CD14-positive monocyte (primary cell): ENCODE measurements around the gene ZNF827. TPM values are rescaled to one million over a fixed set of nuclear protein-coding genes. Genes with fewer than 3 reads are reported as not detected.
A peak's percentile ranks its signal among the peaks of the same experiment; 100 is the strongest.

Source experiments
- DNase-seq, 3 donors: peaks; one replicate each; pipeline ENCODE4 v3.0.0-alpha.2; 2011 to 2022
- H2AFZ ChIP-seq: 2 replicates; pipeline ENCODE4 v1.6.0; 2012; ENCODE audit warnings: mild to moderate bottlenecking, low read depth, low read length, inconsistent platforms; ENCODE audit not compliant: insufficient read depth, poor library complexity, severe bottlenecking
- H3K27ac ChIP-seq, 2 donors: 1 replicate in 1 of 2; 2 replicates in 1 of 2; pipeline ENCODE4 v1.5.1; 2012 to 2013; ENCODE audit warnings: low read length in 2 of 2, control low read depth in 1 of 2, inconsistent platforms in 1 of 2, low read depth in 1 of 2, mild to moderate bottlenecking in 1 of 2
- H3K27me3 ChIP-seq, 2 donors: one replicate each; pipeline versions ENCODE4 v1.6.0 to v1.6.1; 2011 to 2013; ENCODE audit warnings: low read length in 2 of 2; ENCODE audit not compliant: control insufficient read depth in 2 of 2, insufficient read depth in 2 of 2
- H3K36me3 ChIP-seq, 2 donors: replicated peaks in 1 of 2; 1 replicate in 1 of 2; 2 replicates in 1 of 2; pipeline versions ENCODE4 v1.5.1 to v1.6.1; 2012 to 2013; ENCODE audit warnings: low read length in 2 of 2, control low read depth in 1 of 2, inconsistent platforms in 1 of 2, mild to moderate bottlenecking in 1 of 2; ENCODE audit not compliant: insufficient read depth in 2 of 2, control insufficient read depth in 1 of 2
- H3K4me1 ChIP-seq, 2 donors: 1 replicate in 1 of 2; 2 replicates in 1 of 2; pipeline versions ENCODE4 v1.5.1 to v1.6.1; 2012 to 2013; ENCODE audit warnings: low read length in 2 of 2, control low read depth in 1 of 2, inconsistent platforms in 1 of 2, mild to moderate bottlenecking in 1 of 2, moderate library complexity in 1 of 2; ENCODE audit not compliant: insufficient read depth in 2 of 2, control insufficient read depth in 1 of 2
- H3K4me2 ChIP-seq: replicated peaks from 2 replicates; pipeline ENCODE3; 2012; ENCODE audit warnings: low read length, moderate library complexity, mild to moderate bottlenecking; ENCODE audit not compliant: poor library complexity, severe bottlenecking; ENCODE audit errors: extremely low read depth
- H3K4me3 ChIP-seq, 3 experiments: fragments of 200-600 bp in 1 of 3; sonication (generic) in 1 of 3; replicated peaks in 1 of 3; 1 replicate in 2 of 3; 2 replicates in 1 of 3; pipeline ENCODE4 v1.5.1; 2011 to 2013; ENCODE audit warnings: low read length in 3 of 3, mild to moderate bottlenecking in 3 of 3, control low read depth in 2 of 3, low read depth in 2 of 3, inconsistent platforms in 1 of 3, moderate library complexity in 1 of 3
- H3K79me2 ChIP-seq: 2 replicates; pipeline ENCODE4 v1.6.0; 2012; ENCODE audit warnings: mild to moderate bottlenecking, control low read depth, inconsistent platforms, low read length, moderate library complexity; ENCODE audit not compliant: insufficient read depth
- H3K9ac ChIP-seq: 2 replicates; pipeline ENCODE4 v1.6.0; 2017; ENCODE audit warnings: low read length, mild to moderate bottlenecking; ENCODE audit not compliant: insufficient read depth, poor library complexity, severe bottlenecking
- H3K9me3 ChIP-seq, 2 donors: replicated peaks in 1 of 2; 1 replicate in 1 of 2; 2 replicates in 1 of 2; pipeline versions ENCODE4 v1.5.1 to v1.6.1; 2012 to 2013; ENCODE audit warnings: low read length in 2 of 2, control low read depth in 1 of 2; ENCODE audit not compliant: control insufficient read depth in 1 of 2, insufficient read depth in 1 of 2
- H4K20me1 ChIP-seq: 2 replicates; pipeline ENCODE4 v1.6.0; 2012; ENCODE audit warnings: mild to moderate bottlenecking, low read length, control low read depth, moderate library complexity; ENCODE audit not compliant: insufficient read depth
- H3K27ac Mint-ChIP-seq, 7 donors: one replicate each; pipeline ENCODE4 v1.8.0; 2020; ENCODE audit warnings: mild to moderate bottlenecking in 7 of 7, mixed read lengths in 7 of 7, moderate library complexity in 6 of 7, inconsistent platforms in 2 of 7
- H3K27me3 Mint-ChIP-seq, 3 donors: one replicate each; pipeline ENCODE4 v1.8.0; 2021 to 2022; ENCODE audit warnings: low read depth in 3 of 3, mild to moderate bottlenecking in 3 of 3, mixed read lengths in 3 of 3, moderate library complexity in 3 of 3, inconsistent platforms in 1 of 3
- H3K36me3 Mint-ChIP-seq, 2 donors: one replicate each; pipeline ENCODE4 v1.8.0; 2020; ENCODE audit warnings: mixed read lengths in 2 of 2, inconsistent platforms in 1 of 2, mild to moderate bottlenecking in 1 of 2
- H3K4me1 Mint-ChIP-seq: one replicate; pipeline ENCODE4 v1.8.0; 2020; ENCODE audit warnings: mild to moderate bottlenecking, mixed read lengths
- H3K4me3 Mint-ChIP-seq, 2 donors: one replicate each; pipeline ENCODE4 v1.8.0; 2020; ENCODE audit warnings: mild to moderate bottlenecking in 2 of 2, mixed read lengths in 2 of 2, moderate library complexity in 1 of 2
- H3K9me3 Mint-ChIP-seq, 7 donors: one replicate each; pipeline ENCODE4 v1.8.0; 2020 to 2022; ENCODE audit warnings: mixed read lengths in 7 of 7, mild to moderate bottlenecking in 6 of 7, moderate library complexity in 6 of 7, inconsistent platforms in 2 of 7
- WGBS: methylation state at CpG from one replicate; pipeline ENCODE4 v1.1.5; 2013; ENCODE audit warnings: missing lambda C conversion rate; ENCODE audit not compliant: insufficient coverage; 5-methylcytosine and 5-hydroxymethylcytosine counted together
- intact Hi-C, 2 donors: fragments of 100-400 bp; cut with micrococcal nuclease; formaldehyde crosslinking; loops; one replicate each; pipeline versions ENCODE4 v1.15.0 to v1.15.1; 2023
- polyA plus RNA-seq, 3 donors: library from polyadenylated mRNA; depleted of rRNA in 1 of 3; unstranded in 2 of 3; stranded (reverse) in 1 of 3; fragments of 300-500 nt in 2 of 3; fragments of >200 nt in 1 of 3; fragmentation: Illumina TruSeq in 2 of 3; gene quantifications; 1 replicate in 2 of 3; 2 replicates in 1 of 3; pipeline ENCODE4 v1.2.3, GENCODE V29; 2012 to 2021
- TF ChIP-seq, protein P1 (sequence below): fragments of 200-600 bp; IDR thresholded peaks from one replicate; pipeline ENCODE4 v1.8.0; 2022; ENCODE audit warnings: antibody characterized with exemption, mild to moderate bottlenecking

Gene ZNF827
- polyA plus RNA-seq, 3 donors: 0.04 TPM; not detected in 2

GRCh38 chr4:145867406-145867805, 71.2 kb downstream of the ZNF827 start:
- Histone ChIP-seq H3K4me3 (no peak overlapping the region), H3K9ac (no peak overlapping the region), H3K27ac (no peak overlapping the region), H3K4me1 (no peaks in the 10 kb centered on the region), H3K4me2 (no peak overlapping the region), H3K36me3 (no peaks in the 10 kb centered on the region), H3K79me2 (no peaks in the 10 kb centered on the region), H3K9me3 (no peaks in the 10 kb centered on the region), H2AFZ (peak overlapping the region; percentile 23), H3K27me3 (no peaks in the 10 kb centered on the region), H4K20me1 (no peaks in the 10 kb centered on the region)
- H3K27me3 Mint-ChIP-seq: peaks cover 0 to 2% (median 0%) of the 10 kb centered on the region in 3 donors
- peaks cover 0 to 1% (median 0%) of the 10 kb centered on the region in 7 donors for H3K9me3 Mint-ChIP-seq
- no peak for DNase-seq
- no peaks in the 10 kb centered on the region for H3K36me3 Mint-ChIP-seq
- H3K4me3 Mint-ChIP-seq: no peak overlapping the region
- intact Hi-C loops: no loop called here
- peaks cover 4% of the 10 kb centered on the region for H3K4me1 Mint-ChIP-seq
- TF ChIP-seq, protein P1, sequence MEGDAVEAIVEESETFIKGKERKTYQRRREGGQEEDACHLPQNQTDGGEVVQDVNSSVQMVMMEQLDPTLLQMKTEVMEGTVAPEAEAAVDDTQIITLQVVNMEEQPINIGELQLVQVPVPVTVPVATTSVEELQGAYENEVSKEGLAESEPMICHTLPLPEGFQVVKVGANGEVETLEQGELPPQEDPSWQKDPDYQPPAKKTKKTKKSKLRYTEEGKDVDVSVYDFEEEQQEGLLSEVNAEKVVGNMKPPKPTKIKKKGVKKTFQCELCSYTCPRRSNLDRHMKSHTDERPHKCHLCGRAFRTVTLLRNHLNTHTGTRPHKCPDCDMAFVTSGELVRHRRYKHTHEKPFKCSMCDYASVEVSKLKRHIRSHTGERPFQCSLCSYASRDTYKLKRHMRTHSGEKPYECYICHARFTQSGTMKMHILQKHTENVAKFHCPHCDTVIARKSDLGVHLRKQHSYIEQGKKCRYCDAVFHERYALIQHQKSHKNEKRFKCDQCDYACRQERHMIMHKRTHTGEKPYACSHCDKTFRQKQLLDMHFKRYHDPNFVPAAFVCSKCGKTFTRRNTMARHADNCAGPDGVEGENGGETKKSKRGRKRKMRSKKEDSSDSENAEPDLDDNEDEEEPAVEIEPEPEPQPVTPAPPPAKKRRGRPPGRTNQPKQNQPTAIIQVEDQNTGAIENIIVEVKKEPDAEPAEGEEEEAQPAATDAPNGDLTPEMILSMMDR: no peak
- no peak overlapping the region for H3K27ac Mint-ChIP-seq

- no peak overlapping the region for H3K9ac ChIP-seq
- H3K4me1 ChIP-seq: no peaks in the 10 kb centered on the region
- H2AFZ ChIP-seq: no peak overlapping the region
- Mint-ChIP-seq H3K27ac (no peak overlapping the region), H3K36me3 (no peaks in the 10 kb centered on the region), H3K4me1 (peaks cover 4% of the 10 kb centered on the region), H3K27me3 (peaks cover 0 to 2% (median 0%) of the 10 kb centered on the region in 3 donors), H3K4me3 (no peak overlapping the region), H3K9me3 (peaks cover 0 to 1% (median 0%) of the 10 kb centered on the region in 7 donors)
- H3K27ac ChIP-seq: no peak overlapping the region
- no peak overlapping the region for H3K4me3 ChIP-seq
- no peaks in the 10 kb centered on the region for H4K20me1 ChIP-seq
- no peaks in the 10 kb centered on the region for H3K27me3 ChIP-seq
- H3K36me3 ChIP-seq: no peaks in the 10 kb centered on the region
- H3K79me2 ChIP-seq: no peaks in the 10 kb centered on the region
- TF ChIP-seq, protein P1: no peak
- no peak overlapping the region for H3K4me2 ChIP-seq
- no peaks in the 10 kb centered on the region for H3K9me3 ChIP-seq
- WGBS: 58% methylated on average over 2 of the region's 4 CpGs
- DNase-seq: no peak
- intact Hi-C loops: no loop called here
Measured at GRCh38 chr4:145866991-145867390, 71.6 kb downstream of the ZNF827 start.
